Type B pancreatic cell (in vitro differentiated cells): ENCODE measurements around the gene OR5K4. TPM values are rescaled to one million over a fixed set of nuclear protein-coding genes. Genes with fewer than 3 reads are reported as not detected.

Source experiments
- DNase-seq: peaks from one replicate; pipeline ENCODE4 v3.0.0; 2021; ENCODE audit warnings: mixed read lengths; ENCODE audit not compliant: unreplicated experiment; ENCODE audit errors: extremely low spot score
- H3K27ac Mint-ChIP-seq: 2 replicates; pipeline ENCODE4 v1.8.0; 2021; ENCODE audit warnings: mild to moderate bottlenecking, mixed read lengths
- H3K27me3 Mint-ChIP-seq: 2 replicates; pipeline ENCODE4 v1.8.0; 2021; ENCODE audit warnings: mixed read lengths
- H3K36me3 Mint-ChIP-seq: 2 replicates; pipeline ENCODE4 v1.8.0; 2021; ENCODE audit warnings: mixed read lengths
- H3K4me1 Mint-ChIP-seq: one replicate; pipeline ENCODE4 v1.8.0; 2021; ENCODE audit warnings: mixed read lengths; ENCODE audit not compliant: unreplicated experiment
- H3K4me3 Mint-ChIP-seq: 2 replicates; pipeline ENCODE4 v1.8.0; 2021; ENCODE audit warnings: mild to moderate bottlenecking, mixed read lengths
- H3K9me3 Mint-ChIP-seq: 2 replicates; pipeline ENCODE4 v1.8.0; 2021; ENCODE audit warnings: mixed read lengths
- CTCF ChIP-seq: fragments of 200-600 bp; sonication (generic); conservative IDR thresholded peaks from 2 replicates; pipeline ENCODE4 v1.5.0; 2021; ENCODE audit warnings: antibody characterized with exemption, mild to moderate bottlenecking
- total RNA-seq: library from RNA; stranded (reverse); gene quantifications from 2 replicates; pipeline ENCODE4 v1.2.1, GENCODE V29; 2021; ENCODE audit warnings: low replicate concordance

OR5K4 gene
- total RNA-seq, 1 donor from 2014 or later = not detected

GRCh38 chr3:98371186-98371585, 17.5 kb downstream of the OR5K4 start:
- Mint-ChIP-seq H3K4me3 (no peak overlapping the region), H3K36me3 (no peaks in the 10 kb centered on the region), H3K27ac (no peak overlapping the region), H3K9me3 (no peaks in the 10 kb centered on the region), H3K27me3 (no peaks in the 10 kb centered on the region), H3K4me1 (no peaks in the 10 kb centered on the region)
- no peak for TF ChIP-seq CTCF
- no peak for DNase-seq

- no peak overlapping the region for H3K4me3 Mint-ChIP-seq
- H3K9me3 Mint-ChIP-seq = no peaks in the 10 kb centered on the region
- no peak for DNase-seq
- TF ChIP-seq CTCF = no peak
- no peaks in the 10 kb centered on the region for H3K4me1 Mint-ChIP-seq
- H3K27ac Mint-ChIP-seq = no peak overlapping the region
- no peaks in the 10 kb centered on the region for H3K27me3 Mint-ChIP-seq
- H3K36me3 Mint-ChIP-seq = no peaks in the 10 kb centered on the region
These were observed 18.2 kb downstream of the OR5K4 start for GRCh38 chr3:98371853-98372252.

- Mint-ChIP-seq H3K4me1 (no peaks in the 10 kb centered on the region), H3K36me3 (no peaks in the 10 kb centered on the region), H3K27ac (no peak overlapping the region), H3K9me3 (no peaks in the 10 kb centered on the region), H3K4me3 (no peak overlapping the region), H3K27me3 (no peaks in the 10 kb centered on the region)
- DNase-seq = no peak
- no peak for TF ChIP-seq CTCF
These were observed 18.8 kb downstream of the OR5K4 start for GRCh38 chr3:98372445-98372844.

GRCh38 chr3:98376631-98377030, 23.0 kb downstream of the OR5K4 start:
- H3K36me3 Mint-ChIP-seq = no peaks in the 10 kb centered on the region
- no peaks in the 10 kb centered on the region for H3K27me3 Mint-ChIP-seq
- no peaks in the 10 kb centered on the region for H3K9me3 Mint-ChIP-seq
- H3K27ac Mint-ChIP-seq = no peak overlapping the region
- H3K4me1 Mint-ChIP-seq = no peaks in the 10 kb centered on the region
- no peak for TF ChIP-seq CTCF
- H3K4me3 Mint-ChIP-seq = no peak overlapping the region
- DNase-seq = no peak

GRCh38 chr3:98388147-98388546, 34.5 kb downstream of the OR5K4 start:
- peaks cover 4% of the 10 kb centered on the region for H3K27me3 Mint-ChIP-seq
- DNase-seq = no peak
- H3K9me3 Mint-ChIP-seq = no peaks in the 10 kb centered on the region
- no peak overlapping the region for H3K4me3 Mint-ChIP-seq
- TF ChIP-seq CTCF = no peak
- no peaks in the 10 kb centered on the region for H3K36me3 Mint-ChIP-seq
- no peak overlapping the region for H3K27ac Mint-ChIP-seq
- no peaks in the 10 kb centered on the region for H3K4me1 Mint-ChIP-seq

- Mint-ChIP-seq H3K4me3 (no peak within 1 kb of the TSS), H3K9me3 (no peaks in the 10 kb centered on the region), H3K36me3 (no peaks in the 10 kb centered on the region), H3K27me3 (peaks cover 7% of the 10 kb centered on the region), H3K27ac (no peak within 1 kb of the TSS), H3K4me1 (no peaks in the 10 kb centered on the region)
- TF ChIP-seq CTCF = no peak
- DNase-seq = no peak
These were observed 36.7 kb downstream of the OR5K4 start, which contains the start of gene OR5K3 for GRCh38 chr3:98390366-98390765. Gene OR5K3 (plus strand): TSS chr3:98390666. CDS start chr3:98390666, 0 bp downstream.
